ENCODE results near the gene CCDC191.

- TF ChIP-seq CTCF (conservative IDR thresholded peaks at IDR 0.05; ENCODE audit: low read length), result no peak
- TF ChIP-seq EZH2phosphoT487 (IDR thresholded peaks at IDR 0.05; ENCODE audit: borderline replicate concordance, low read depth, low read length), result no peak
Observed at GRCh38 chr3:114067804-114068203, 11.5 kb upstream of the CCDC191 start.

Data from OCI-LY7 (cell line).